Hepatocyte (in vitro differentiated cells): ENCODE measurements around the gene EPHB4. TPM values are rescaled to one million over a fixed set of nuclear protein-coding genes. Genes with fewer than 3 reads are reported as not detected.

ENCODE experiments used
- DNase-seq: peaks from one replicate; pipeline ENCODE4 v3.0.0-alpha.2; 2016; ENCODE audit warnings: low spot score
- H2AFZ ChIP-seq: fragments of 200-600 bp; sonication (generic); 2 replicates; pipeline ENCODE4 v1.6.0; 2016; ENCODE audit warnings: antibody characterized with exemption, mild to moderate bottlenecking
- H3K27ac ChIP-seq: fragments of 200-600 bp; sonication (generic); 2 replicates; pipeline ENCODE4 v1.5.1; 2016; ENCODE audit warnings: mild to moderate bottlenecking
- H3K27me3 ChIP-seq: fragments of 200-600 bp; sonication (generic); 2 replicates; pipeline ENCODE4 v1.6.1; 2016
- H3K36me3 ChIP-seq: fragments of 200-600 bp; sonication (generic); replicated peaks from 2 replicates; pipeline ENCODE4 v1.5.1; 2016; ENCODE audit warnings: low read depth; ENCODE audit not compliant: insufficient read depth
- H3K4me1 ChIP-seq: fragments of 200-600 bp; sonication (generic); 2 replicates; pipeline ENCODE4 v1.5.1; 2016; ENCODE audit warnings: mild to moderate bottlenecking, moderate library complexity; ENCODE audit not compliant: insufficient read depth
- H3K4me2 ChIP-seq: fragments of 200-600 bp; sonication (generic); 2 replicates; pipeline ENCODE4 v1.6.0; 2016
- H3K4me3 ChIP-seq: fragments of 200-600 bp; sonication (generic); 2 replicates; pipeline ENCODE4 v1.5.1; 2016; ENCODE audit warnings: mild to moderate bottlenecking
- H3K79me2 ChIP-seq: fragments of 200-600 bp; sonication (generic); 2 replicates; pipeline ENCODE4 v1.6.0; 2017; ENCODE audit warnings: mild to moderate bottlenecking
- H3K9me2 ChIP-seq: fragments of 200-600 bp; sonication (generic); replicated peaks from 2 replicates; pipeline ENCODE4 v1.6.0; 2017; ENCODE audit warnings: mild to moderate bottlenecking; ENCODE audit not compliant: insufficient read depth
- H3K9me3 ChIP-seq: fragments of 200-600 bp; sonication (generic); 2 replicates; pipeline ENCODE4 v1.5.1; 2016; ENCODE audit warnings: low read depth, mild to moderate bottlenecking
- H4K20me1 ChIP-seq: fragments of 200-600 bp; sonication (generic); 2 replicates; pipeline ENCODE4 v1.6.0; 2016; ENCODE audit warnings: mild to moderate bottlenecking; ENCODE audit not compliant: insufficient read depth, poor library complexity, severe bottlenecking
- CTCF ChIP-seq: fragments of 200-600 bp; sonication (generic); IDR thresholded peaks from 2 replicates; pipeline ENCODE4 v1.5.1; 2016; ENCODE audit warnings: antibody characterized with exemption, mild to moderate bottlenecking; ENCODE audit not compliant: poor library complexity
- EZH2 ChIP-seq: fragments of 200-600 bp; sonication (generic); IDR thresholded peaks from 2 replicates; pipeline ENCODE4 v1.6.1; 2016; ENCODE audit warnings: antibody characterized with exemption, mild to moderate bottlenecking, borderline replicate concordance
- EZH2phosphoT487 ChIP-seq: fragments of 200-600 bp; sonication (generic); IDR thresholded peaks from one replicate; pipeline ENCODE4 v1.6.1; 2018; ENCODE audit warnings: antibody characterized with exemption, mild to moderate bottlenecking, low read depth, moderate library complexity; ENCODE audit not compliant: unreplicated experiment, severe bottlenecking
- WGBS: methylation state at CpG from one replicate; pipeline ENCODE4 v1.1.6; 2016; ENCODE audit warnings: low lambda C conversion rate; ENCODE audit errors: missing lambda C conversion rate; 5-methylcytosine and 5-hydroxymethylcytosine counted together
- polyA plus RNA-seq: library from polyadenylated mRNA; unstranded; fragments of >200 nt; fragmentation: Nextera tagmentation; extraction: Ambion mirVana; gene quantifications from 2 replicates; pipeline ENCODE4 v1.2.1, GENCODE V29; 2016
- total RNA-seq: library from RNA; depleted of rRNA; stranded (reverse); fragments of >200 nt; gene quantifications from 2 replicates; pipeline ENCODE4 v1.2.3, GENCODE V29; 2014

The EPHB4 gene
- total and polyA plus RNA-seq, 2 experiments from 2014 or later = 51.6 to 61.1 TPM

- Histone ChIP-seq H3K4me1 (peaks cover 14% of the 10 kb centered on the region), H3K9me2 (no peaks in the 10 kb centered on the region), H3K9me3 (no peaks in the 10 kb centered on the region), H3K4me3 (peak within 1 kb of the TSS; percentile 82), H2AFZ (peak within 1 kb of the TSS; percentile 20), H3K79me2 (peaks cover 33% of the 10 kb centered on the region), H3K4me2 (peak within 1 kb of the TSS; percentile 99), H3K27ac (peak within 1 kb of the TSS; percentile 93), H3K36me3 (no peaks in the 10 kb centered on the region), H4K20me1 (no peaks in the 10 kb centered on the region), H3K27me3 (no peaks in the 10 kb centered on the region)
- TF ChIP-seq CTCF = no peak
- no peak for TF ChIP-seq EZH2
- TF ChIP-seq EZH2phosphoT487 = no peak
- 2% methylated on average over 34 of the region's 42 CpGs for WGBS
- peak; percentile 93 for DNase-seq
Measured at GRCh38 chr7:100867040-100867775, 39.9 kb upstream of the EPHB4 start, which contains the start of gene TRIP6. TSS of gene TRIP6 (plus strand) at chr7:100867387. CDS start at chr7:100867498, 111 bp downstream.

GRCh38 chr7:100866729-100867039 is 39.4 kb upstream of the EPHB4 start:
- Histone ChIP-seq H3K27ac (peak overlapping the region; percentile 93), H2AFZ (peak overlapping the region; percentile 20), H3K4me3 (peak overlapping the region; percentile 14), H3K9me2 (no peaks in the 10 kb centered on the region), H3K4me2 (peak overlapping the region; percentile 99), H3K79me2 (peaks cover 33% of the 10 kb centered on the region), H3K4me1 (peaks cover 14% of the 10 kb centered on the region), H3K9me3 (no peaks in the 10 kb centered on the region), H3K36me3 (no peaks in the 10 kb centered on the region), H3K27me3 (no peaks in the 10 kb centered on the region), H4K20me1 (no peaks in the 10 kb centered on the region)
- no peak for TF ChIP-seq EZH2
- no peak for TF ChIP-seq CTCF
- no peak for TF ChIP-seq EZH2phosphoT487
- no peak for DNase-seq
- WGBS = 63% methylated on average over 5 of the region's 5 CpGs

GRCh38 chr7:100865938-100866728 is 38.8 kb upstream of the EPHB4 start:
- Histone ChIP-seq H3K27me3 (no peaks in the 10 kb centered on the region), H3K4me3 (no peak overlapping the region), H2AFZ (no peak overlapping the region), H3K4me2 (peak overlapping the region; percentile 99), H3K27ac (peak overlapping the region; percentile 93), H3K4me1 (peaks cover 14% of the 10 kb centered on the region), H3K9me2 (no peaks in the 10 kb centered on the region), H4K20me1 (no peaks in the 10 kb centered on the region), H3K79me2 (peaks cover 33% of the 10 kb centered on the region), H3K9me3 (no peaks in the 10 kb centered on the region), H3K36me3 (no peaks in the 10 kb centered on the region)
- no peak for TF ChIP-seq CTCF
- TF ChIP-seq EZH2 = no peak
- TF ChIP-seq EZH2phosphoT487 = no peak
- WGBS = 95% methylated on average over 28 of the region's 46 CpGs
- DNase-seq = no peak
